GM13976 (cell line): Measurements from ENCODE around the gene CHCHD3.

Experiments
- DNase-seq: peaks from one replicate; pipeline ENCODE4 v3.0.0; 2012; ENCODE audit warnings: low spot score
- in situ Hi-C: fragments of 300-500 bp; cut with MboI; formaldehyde crosslinking; loops from one replicate; pipeline ENCODE4 v1.12.0; 2022; ENCODE audit warnings: low sequenced_read_pairs, mixed read lengths, inconsistent platforms; ENCODE audit not compliant: unreplicated experiment
- TF ChIP-seq, protein P1 (sequence below): IDR thresholded peaks from 2 replicates; pipeline ENCODE4 v1.5.1; 2012; ENCODE audit warnings: borderline replicate concordance, mild to moderate bottlenecking; ENCODE audit not compliant: insufficient read depth; ENCODE audit errors: extremely low read depth, missing control alignments, control extremely low read depth

Gene CHCHD3

DNA sequence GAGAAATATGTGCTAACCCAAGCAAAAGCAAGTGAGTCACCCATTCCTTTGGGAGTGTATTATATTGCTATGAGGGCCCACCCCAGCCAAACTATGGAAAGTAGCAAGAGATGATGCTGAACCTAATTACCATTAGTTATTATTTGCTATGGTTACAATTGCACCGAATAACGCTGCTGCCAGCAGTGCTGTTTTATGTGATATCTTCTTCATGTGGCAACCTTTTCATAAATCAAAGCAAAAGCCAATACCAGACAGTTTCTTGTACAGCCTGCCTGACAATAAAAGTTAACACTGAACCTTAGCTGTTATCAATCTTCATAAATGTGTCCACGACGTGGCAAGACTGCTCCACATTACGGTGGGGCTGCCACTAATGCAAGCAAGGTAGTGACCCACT, 263.9 kb downstream of the CHCHD3 start:
- TF ChIP-seq, protein P1, sequence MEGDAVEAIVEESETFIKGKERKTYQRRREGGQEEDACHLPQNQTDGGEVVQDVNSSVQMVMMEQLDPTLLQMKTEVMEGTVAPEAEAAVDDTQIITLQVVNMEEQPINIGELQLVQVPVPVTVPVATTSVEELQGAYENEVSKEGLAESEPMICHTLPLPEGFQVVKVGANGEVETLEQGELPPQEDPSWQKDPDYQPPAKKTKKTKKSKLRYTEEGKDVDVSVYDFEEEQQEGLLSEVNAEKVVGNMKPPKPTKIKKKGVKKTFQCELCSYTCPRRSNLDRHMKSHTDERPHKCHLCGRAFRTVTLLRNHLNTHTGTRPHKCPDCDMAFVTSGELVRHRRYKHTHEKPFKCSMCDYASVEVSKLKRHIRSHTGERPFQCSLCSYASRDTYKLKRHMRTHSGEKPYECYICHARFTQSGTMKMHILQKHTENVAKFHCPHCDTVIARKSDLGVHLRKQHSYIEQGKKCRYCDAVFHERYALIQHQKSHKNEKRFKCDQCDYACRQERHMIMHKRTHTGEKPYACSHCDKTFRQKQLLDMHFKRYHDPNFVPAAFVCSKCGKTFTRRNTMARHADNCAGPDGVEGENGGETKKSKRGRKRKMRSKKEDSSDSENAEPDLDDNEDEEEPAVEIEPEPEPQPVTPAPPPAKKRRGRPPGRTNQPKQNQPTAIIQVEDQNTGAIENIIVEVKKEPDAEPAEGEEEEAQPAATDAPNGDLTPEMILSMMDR, result no peak
- in situ Hi-C loops, result no loop called here
- DNase-seq, result no peak

DNA sequence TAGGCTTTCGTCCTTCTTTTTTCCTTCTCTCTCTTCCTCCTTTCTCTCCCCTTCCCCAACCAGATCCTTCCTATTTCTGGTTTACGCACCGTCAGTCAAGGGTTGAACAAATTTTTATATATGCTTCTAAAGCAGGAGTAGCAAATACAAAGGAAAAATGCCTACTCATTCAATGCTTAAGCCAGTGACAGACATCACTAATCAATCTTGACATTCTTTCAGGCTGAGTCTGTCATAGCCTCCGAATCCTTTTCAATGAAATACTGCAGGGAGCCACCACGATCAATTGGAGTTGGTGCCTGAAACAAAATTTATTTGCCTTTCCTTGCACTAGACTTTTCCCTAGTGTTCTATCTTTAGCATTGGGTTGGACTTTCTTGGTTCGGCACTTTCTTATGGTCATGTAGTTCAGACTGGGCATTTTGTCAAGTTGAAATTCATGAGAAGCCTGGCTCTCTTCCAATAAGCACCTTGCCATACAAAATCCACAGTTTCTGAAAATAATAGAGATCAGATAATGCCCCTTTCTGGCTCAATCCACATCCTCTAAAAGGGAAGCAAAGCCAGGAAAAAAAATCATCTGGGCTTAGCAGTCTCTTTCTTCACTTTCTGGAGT, 266.1 kb downstream of the CHCHD3 start:
- TF ChIP-seq, protein P1, result no peak
- no peak for DNase-seq
- in situ Hi-C loops, result no loop called here

DNA sequence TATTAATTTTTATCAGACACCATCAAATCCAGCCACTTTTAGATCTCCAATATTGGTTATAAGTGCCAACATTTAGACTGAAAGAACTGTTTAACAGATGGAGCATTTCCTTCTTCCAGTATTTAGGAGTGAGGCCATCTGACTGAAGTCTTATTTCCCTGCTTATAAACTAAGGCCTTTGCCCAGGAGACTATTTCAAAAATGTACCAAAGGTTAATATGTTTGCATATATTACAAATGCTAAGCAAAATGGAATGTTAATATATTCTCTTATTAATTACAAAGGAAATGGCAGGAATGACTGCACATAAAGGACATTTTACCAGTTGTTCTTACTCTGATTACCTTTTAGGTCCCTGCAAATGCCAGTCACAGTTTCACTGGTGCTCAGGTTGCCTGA, 266.8 kb downstream of the CHCHD3 start:
- in situ Hi-C loops, result no loop called here
- TF ChIP-seq, protein P1, result no peak
- no peak for DNase-seq

DNA sequence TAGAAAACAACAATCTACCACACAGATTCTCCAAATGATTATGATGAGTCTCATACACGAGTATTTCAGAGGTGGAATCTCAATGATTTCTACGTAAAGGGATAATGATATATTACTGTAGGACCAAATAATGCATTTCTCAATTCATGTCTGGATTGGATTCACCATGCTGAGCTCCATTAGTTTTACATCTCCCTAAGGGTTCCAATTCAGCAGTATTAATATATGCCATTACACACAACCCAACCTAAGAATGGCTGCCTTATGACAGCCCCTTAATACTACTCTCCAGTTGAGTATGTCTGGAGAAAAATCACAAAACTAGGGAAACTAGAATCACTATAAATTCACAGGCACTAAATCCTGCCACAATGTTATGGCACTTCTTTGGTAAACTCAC, 271.3 kb downstream of the CHCHD3 start:
- in situ Hi-C loops, result no loop called here
- TF ChIP-seq, protein P1, result no peak
- no peak for DNase-seq

DNA sequence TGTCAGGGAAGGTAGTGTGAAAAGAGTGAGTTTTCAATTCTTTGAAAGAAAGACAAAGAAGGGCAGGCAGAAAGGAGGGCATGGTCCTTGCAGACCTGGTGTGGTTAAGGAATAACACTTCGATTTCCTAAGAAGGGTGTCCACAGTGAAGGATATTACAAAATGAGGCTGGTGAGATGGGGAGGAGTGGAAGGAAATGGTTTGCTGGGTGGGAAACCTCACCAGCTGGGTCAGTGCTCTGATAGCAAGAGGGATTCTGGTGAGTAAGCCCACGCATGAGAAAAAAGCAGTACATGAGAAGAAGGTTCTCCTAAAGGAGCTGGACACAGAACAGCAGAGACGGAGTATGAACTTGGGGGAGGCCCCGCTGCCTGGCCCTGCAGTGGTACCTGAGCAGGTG, 275.1 kb downstream of the CHCHD3 start:
- DNase-seq, result no peak
- TF ChIP-seq, protein P1, result no peak
- in situ Hi-C loops, result no loop called here

DNA sequence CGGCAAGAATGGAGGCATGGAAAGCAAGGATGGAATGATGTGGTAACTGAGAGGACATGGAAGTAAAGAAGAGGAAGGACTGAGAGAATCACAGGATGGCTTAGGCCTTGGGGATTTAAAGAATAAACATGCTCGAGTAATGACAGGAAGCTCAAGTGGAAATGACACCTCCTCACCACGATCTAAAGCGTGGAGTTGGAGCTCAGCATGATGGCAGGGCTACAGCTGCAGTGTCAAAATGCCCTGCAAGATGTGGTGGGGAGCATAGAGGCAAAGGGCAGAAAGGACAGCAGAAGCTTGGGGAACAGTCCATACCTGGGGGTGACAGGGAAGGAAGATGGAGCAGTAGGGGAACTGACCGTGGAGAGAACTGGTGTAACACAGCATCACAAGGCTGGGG, 276.1 kb downstream of the CHCHD3 start:
- TF ChIP-seq, protein P1, result no peak
- no peak for DNase-seq
- in situ Hi-C loops, result no loop called here
